Chondrocyte (in vitro differentiated cells): ENCODE measurements around the gene NHP2. TPM values are rescaled to one million over a fixed set of nuclear protein-coding genes. Genes with fewer than 3 reads are reported as not detected.

Source experiments
- DNase-seq: peaks from one replicate; pipeline ENCODE4 v3.0.0; 2021; ENCODE audit warnings: mixed read lengths, low spot score
- H3K27ac Mint-ChIP-seq: one replicate; pipeline ENCODE4 v1.8.0; 2021; ENCODE audit warnings: mild to moderate bottlenecking, moderate library complexity, mixed read lengths; ENCODE audit not compliant: unreplicated experiment
- H3K27me3 Mint-ChIP-seq: 2 replicates; pipeline ENCODE4 v1.8.0; 2021; ENCODE audit warnings: low read depth, mixed read lengths
- H3K36me3 Mint-ChIP-seq: 2 replicates; pipeline ENCODE4 v1.8.0; 2021; ENCODE audit warnings: low read depth, mixed read lengths
- H3K4me1 Mint-ChIP-seq: 2 replicates; pipeline ENCODE4 v1.8.0; 2021; ENCODE audit warnings: low read depth, mild to moderate bottlenecking, mixed read lengths
- H3K4me3 Mint-ChIP-seq: one replicate; pipeline ENCODE4 v1.8.0; 2021; ENCODE audit warnings: mild to moderate bottlenecking, moderate library complexity, mixed read lengths; ENCODE audit not compliant: unreplicated experiment
- H3K9me3 Mint-ChIP-seq: 2 replicates; pipeline ENCODE4 v1.8.0; 2021; ENCODE audit warnings: low read depth, mixed read lengths
- total RNA-seq: library from RNA; stranded (reverse); gene quantifications from 3 replicates; pipeline ENCODE4 v1.2.1, GENCODE V29; 2021
- TF ChIP-seq, protein P1 (sequence below): fragments of 200-600 bp; sonication (generic); IDR thresholded peaks from 2 replicates; pipeline ENCODE4 v1.5.0; 2021; ENCODE audit warnings: antibody characterized with exemption, mild to moderate bottlenecking, moderate library complexity

Gene NHP2
- total RNA-seq, 1 donor from 2014 or later, result 74.1 TPM

DNA sequence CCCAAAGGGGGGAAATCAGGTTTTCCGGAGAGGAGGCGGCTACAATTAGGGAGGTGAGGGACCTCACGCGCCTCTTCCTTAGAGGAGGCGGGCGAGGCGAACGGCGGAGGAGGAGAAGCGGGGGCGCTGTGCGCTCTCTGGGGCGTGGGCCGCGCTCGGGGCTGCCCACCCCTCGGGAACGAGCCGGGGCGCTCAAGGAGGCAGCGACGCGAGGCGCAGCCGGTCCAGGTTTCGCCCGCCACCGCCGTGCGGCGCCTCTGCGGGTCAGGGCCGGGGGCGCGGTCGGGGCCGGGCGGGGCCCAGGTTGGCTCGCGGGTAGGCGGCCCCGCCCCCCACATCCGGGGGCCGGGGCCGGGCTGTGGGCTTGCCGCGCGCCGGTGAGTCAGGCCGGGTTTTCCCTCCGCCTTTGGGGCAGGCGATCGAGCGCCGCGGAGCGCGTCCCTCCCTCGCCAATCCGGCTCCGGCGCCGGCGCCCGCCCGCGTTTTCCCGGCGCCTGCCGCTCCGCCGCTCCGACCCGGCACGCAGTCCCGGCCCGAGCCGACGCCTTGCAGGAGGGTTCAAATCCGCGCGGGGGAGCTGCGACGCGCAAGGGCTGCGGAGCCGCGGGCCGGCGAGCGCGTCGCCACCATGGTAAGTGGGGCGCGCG, 40.4 kb downstream of the NHP2 start, which contains the start of gene N4BP3:
TSS of gene N4BP3 (plus strand) at position 392 of the 647 bp plus-strand sequence. CDS start 6,052 bp downstream, outside the sequence.
- Mint-ChIP-seq H3K9me3 (no peaks in the 10 kb centered on the region), H3K27me3 (peaks cover 20% of the 10 kb centered on the region), H3K27ac (no peak within 1 kb of the TSS)

GRCh38 chr5:178112545-178112944, 41.1 kb downstream of the NHP2 start:
- H3K27me3 Mint-ChIP-seq, result peaks cover 20% of the 10 kb centered on the region
- H3K36me3 Mint-ChIP-seq, result no peaks in the 10 kb centered on the region
- peak overlapping the region; percentile 72 for H3K4me3 Mint-ChIP-seq
- DNase-seq, result no peak
- H3K9me3 Mint-ChIP-seq, result no peaks in the 10 kb centered on the region
- peaks cover 18% of the 10 kb centered on the region for H3K4me1 Mint-ChIP-seq
- TF ChIP-seq, protein P1, sequence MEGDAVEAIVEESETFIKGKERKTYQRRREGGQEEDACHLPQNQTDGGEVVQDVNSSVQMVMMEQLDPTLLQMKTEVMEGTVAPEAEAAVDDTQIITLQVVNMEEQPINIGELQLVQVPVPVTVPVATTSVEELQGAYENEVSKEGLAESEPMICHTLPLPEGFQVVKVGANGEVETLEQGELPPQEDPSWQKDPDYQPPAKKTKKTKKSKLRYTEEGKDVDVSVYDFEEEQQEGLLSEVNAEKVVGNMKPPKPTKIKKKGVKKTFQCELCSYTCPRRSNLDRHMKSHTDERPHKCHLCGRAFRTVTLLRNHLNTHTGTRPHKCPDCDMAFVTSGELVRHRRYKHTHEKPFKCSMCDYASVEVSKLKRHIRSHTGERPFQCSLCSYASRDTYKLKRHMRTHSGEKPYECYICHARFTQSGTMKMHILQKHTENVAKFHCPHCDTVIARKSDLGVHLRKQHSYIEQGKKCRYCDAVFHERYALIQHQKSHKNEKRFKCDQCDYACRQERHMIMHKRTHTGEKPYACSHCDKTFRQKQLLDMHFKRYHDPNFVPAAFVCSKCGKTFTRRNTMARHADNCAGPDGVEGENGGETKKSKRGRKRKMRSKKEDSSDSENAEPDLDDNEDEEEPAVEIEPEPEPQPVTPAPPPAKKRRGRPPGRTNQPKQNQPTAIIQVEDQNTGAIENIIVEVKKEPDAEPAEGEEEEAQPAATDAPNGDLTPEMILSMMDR, result no peak
- no peak overlapping the region for H3K27ac Mint-ChIP-seq

More for the DNA sequence above, 40.4 kb downstream of the NHP2 start, which contains the start of gene N4BP3:
- Mint-ChIP-seq H3K4me3 (peak within 1 kb of the TSS; percentile 82), H3K36me3 (no peaks in the 10 kb centered on the region), H3K4me1 (peaks cover 18% of the 10 kb centered on the region)
- TF ChIP-seq, protein P1, result peak; percentile 42
- no peak for DNase-seq

DNA sequence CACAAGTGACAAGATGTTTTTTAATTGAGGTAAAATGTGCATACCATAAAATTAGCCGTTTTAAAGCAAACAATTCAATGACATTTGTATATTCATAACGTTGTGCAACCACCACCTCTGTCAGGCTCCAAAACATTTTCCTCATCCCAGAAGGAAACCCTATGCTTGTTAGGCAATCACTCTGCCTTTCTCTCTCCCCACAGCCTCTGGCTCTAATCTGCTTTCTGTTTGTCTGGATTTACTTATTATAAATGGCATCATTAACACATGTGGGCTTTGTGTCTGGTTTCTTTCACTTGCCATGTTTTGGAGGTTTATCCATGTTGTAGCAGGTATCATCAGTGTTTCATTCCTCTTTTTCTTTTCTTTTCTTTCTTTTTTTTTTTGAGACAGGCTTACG, 41.8 kb downstream of the NHP2 start:
- peaks cover 18% of the 10 kb centered on the region for H3K27me3 Mint-ChIP-seq
- no peaks in the 10 kb centered on the region for H3K36me3 Mint-ChIP-seq
- no peaks in the 10 kb centered on the region for H3K9me3 Mint-ChIP-seq
- H3K27ac Mint-ChIP-seq, result no peak overlapping the region
- H3K4me3 Mint-ChIP-seq, result no peak overlapping the region
- DNase-seq, result no peak
- peaks cover 18% of the 10 kb centered on the region for H3K4me1 Mint-ChIP-seq
- TF ChIP-seq, protein P1, result no peak

- H3K4me3 Mint-ChIP-seq, result no peak overlapping the region
- no peak for DNase-seq
Measured at GRCh38 chr5:178110511-178110910, 43.2 kb downstream of the NHP2 start.

DNA sequence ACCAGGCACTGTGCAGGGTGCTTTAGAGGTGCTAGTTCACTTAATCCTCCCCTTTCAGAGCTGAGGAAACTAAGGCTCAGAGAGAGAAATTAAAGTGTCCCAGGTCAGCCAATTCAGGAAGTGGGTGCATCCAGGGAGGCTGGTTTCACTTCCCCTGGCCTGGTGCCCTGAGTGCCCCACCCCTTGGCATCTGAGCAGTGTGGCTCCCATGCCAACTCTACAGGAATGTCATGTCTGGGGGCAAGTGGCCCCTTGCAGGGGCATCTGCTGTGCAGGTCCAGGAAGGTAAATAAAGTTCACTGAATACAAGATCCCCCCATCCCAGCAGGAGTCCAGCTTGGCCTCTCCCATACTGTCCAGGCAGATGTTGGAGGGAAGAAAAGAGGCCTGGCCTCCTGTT, 44.7 kb downstream of the NHP2 start:
- no peaks in the 10 kb centered on the region for H3K9me3 Mint-ChIP-seq
- no peaks in the 10 kb centered on the region for H3K36me3 Mint-ChIP-seq
- TF ChIP-seq, protein P1, result no peak
- no peak overlapping the region for H3K4me3 Mint-ChIP-seq
- DNase-seq, result no peak
- peaks cover 7% of the 10 kb centered on the region for H3K4me1 Mint-ChIP-seq
- H3K27me3 Mint-ChIP-seq, result no peaks in the 10 kb centered on the region
- no peak overlapping the region for H3K27ac Mint-ChIP-seq

More at GRCh38 chr5:178110511-178110910, 43.2 kb downstream of the NHP2 start:
- Mint-ChIP-seq H3K36me3 (no peaks in the 10 kb centered on the region), H3K9me3 (no peaks in the 10 kb centered on the region), H3K27ac (no peak overlapping the region), H3K27me3 (peaks cover 13% of the 10 kb centered on the region), H3K4me1 (peaks cover 16% of the 10 kb centered on the region)
- TF ChIP-seq, protein P1, result no peak
